HG03103 (cell line): ENCODE results near the gene APEX1.
A peak's percentile ranks its signal among the peaks of the same experiment; 100 is the strongest.

Experiments used
- ATAC-seq: cut with Tn5 transposase; IDR thresholded peaks from one replicate; pipeline ENCODE4 v1.9.1; 2021; ENCODE audit warnings: low read depth; ENCODE audit not compliant: unreplicated experiment

The APEX1 gene

DNA sequence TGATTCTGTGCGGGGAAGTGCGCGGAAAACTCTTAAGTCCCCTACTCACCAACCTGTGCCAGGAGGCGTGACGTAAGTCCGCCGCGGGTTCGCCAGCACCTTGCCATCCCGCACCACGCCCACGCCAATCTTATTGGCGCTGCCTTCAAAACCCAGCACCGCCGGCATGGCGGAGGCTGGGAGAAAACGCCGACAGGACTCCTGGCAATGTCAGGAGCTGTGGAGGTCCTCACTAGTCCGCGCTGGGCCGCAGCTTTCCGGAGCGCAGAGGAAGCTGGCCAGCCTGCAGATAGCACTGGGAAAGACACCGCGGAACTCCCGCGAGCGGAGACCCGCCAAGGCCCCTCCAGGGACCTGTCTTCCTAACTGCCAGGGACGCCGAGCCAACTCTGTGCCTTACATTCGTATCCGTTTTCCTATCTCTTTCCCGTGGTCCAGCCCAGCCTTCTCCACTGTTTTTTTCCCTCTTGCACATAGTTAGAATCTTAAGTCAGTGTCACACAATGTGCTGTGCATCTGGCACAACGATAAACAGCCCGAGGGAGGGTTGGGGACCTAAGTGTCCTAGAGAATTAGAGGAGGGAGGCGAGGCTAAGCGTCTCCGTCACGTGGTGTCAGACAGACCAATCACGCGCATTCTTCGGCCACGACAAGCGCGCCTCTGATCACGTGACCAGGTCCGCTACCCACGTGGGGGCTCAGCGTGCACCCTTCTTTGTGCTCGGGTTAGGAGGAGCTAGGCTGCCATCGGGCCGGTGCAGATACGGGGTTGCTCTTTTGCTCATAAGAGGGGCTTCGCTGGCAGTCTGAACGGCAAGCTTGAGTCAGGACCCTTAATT, at the start of gene APEX1, which contains the start of gene OSGEP:
Gene APEX1 (plus strand): TSS at position 711 of the 839 bp plus-strand sequence. CDS start 420 bp downstream, outside the sequence.
Gene OSGEP (minus strand): TSS at position 297 of the 839 bp plus-strand sequence. CDS start 129 bp downstream, at position 168.
- ATAC-seq = peak; percentile 83

DNA sequence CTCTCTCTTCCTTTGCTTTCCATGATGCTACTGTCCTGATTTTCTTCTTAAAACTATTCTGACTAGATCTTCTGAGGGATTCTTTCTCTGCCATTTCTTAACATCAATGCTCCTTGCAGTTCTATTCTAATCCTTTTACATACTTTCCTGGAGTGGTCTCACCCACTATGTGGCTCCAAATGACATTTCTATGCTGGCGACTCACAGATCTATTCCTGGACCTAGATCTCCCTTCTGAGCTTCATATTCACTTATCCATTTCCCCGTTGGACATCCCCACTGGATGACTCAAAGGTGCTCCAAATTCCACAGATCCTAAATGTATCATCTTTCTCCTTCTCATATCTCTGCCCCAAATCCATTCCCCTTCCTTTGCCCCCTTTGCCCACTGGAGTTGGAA, 45.8 kb upstream of the APEX1 start:
- no peak for ATAC-seq

DNA sequence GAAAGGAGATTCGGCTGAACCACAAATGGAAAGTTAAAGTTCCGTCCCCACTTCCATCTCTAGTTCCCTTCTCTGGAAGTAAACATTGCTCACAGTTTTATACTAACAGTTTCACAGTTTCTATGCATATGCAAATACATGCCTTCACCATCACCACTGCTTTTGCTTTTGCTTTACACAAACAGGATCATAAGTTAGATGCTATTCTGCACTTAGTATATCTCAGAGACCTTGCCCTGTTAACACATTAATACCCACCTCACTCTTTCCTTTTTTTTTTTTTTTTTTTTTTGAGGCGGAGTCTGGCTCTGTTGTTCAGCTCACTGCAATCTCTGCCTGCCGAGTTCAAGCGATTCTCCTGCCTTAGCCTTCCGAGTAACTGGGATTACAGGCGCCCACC, 42.6 kb upstream of the APEX1 start:
- peak; percentile 35 for ATAC-seq

DNA sequence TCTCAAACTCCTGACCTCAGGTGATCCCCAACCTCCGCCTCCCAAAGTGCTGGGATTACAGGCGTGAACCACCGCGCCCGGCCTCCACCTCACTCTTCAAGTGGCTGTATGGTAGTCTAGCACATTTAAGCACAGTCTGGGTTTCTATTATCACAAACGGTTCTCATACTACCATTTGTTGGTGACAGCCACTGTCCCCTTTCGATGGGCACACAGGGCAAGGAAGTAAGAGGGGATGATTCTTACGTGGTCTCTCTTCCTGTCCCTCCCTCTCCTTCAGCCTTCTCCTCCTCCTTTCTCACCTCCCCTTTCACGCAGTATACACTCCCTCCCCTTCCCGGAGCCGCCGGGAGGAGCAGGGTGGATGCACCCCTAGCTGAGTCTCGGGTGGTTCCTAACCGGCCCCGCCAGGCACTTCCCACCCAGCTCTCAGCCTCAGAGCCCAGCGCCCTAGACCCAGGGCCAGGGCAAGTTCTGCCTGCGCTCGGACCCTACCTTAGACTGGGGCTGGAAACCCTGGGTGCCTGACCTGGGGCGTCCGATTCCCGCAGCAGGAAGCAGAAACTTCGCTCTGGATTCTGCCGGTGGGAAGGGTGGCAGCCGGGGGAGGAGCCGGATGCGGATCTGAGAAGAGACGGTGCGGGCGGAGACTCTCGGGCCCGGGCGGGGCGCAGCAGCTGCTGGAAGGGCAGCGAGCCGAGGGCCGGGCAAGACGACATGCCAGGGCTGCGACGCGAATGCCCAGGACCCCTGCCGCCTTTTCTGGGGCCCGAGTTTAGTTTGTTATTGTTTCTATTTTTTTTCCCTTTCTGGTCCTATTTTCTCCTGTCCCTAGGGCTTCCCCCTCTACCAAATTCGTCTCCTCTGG, 41.9 kb upstream of the APEX1 start, which contains the start of gene TEP1:
Gene TEP1 (minus strand): TSS at position 626 of the 868 bp plus-strand sequence. CDS start 5,062 bp downstream, outside the sequence.
- ATAC-seq = peak; percentile 58

DNA sequence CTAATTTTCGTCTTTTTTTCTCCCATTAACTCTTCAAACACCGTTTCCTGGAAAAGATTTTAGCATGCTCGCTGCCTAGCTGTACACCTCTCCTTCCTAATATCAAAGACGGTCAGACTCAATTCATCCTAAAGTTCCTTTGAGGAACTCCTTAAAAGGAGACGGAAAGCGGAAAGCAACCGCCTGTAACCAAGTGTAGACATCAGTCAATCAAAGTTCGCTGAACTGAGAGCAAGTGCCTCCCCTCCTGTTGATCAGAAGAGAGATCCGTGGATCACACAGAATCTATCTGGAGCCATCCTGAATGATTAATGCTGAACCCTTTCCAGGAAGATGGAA, 41.3 kb upstream of the APEX1 start:
- ATAC-seq = no peak

DNA sequence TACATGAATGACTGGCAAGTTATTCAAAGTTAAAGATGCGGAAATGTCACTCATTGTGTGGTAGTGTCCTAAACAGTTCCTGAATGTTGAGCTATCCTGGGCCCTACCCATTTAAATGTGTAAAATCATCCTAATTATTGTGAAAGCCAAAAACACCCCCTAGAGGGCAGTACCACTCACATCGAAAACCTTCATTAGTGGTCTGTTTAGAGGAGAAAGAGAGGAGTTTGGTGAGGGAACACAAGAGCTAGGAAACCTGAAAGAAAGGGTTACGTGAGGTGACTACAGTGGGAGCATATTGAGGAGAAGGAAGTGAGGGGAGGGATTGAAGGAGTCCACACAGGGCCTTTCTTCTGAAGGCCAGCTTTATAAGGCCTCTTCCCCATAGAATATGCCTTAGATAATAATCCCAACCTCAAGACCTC, 39.2 kb upstream of the APEX1 start:
- no peak for ATAC-seq

DNA sequence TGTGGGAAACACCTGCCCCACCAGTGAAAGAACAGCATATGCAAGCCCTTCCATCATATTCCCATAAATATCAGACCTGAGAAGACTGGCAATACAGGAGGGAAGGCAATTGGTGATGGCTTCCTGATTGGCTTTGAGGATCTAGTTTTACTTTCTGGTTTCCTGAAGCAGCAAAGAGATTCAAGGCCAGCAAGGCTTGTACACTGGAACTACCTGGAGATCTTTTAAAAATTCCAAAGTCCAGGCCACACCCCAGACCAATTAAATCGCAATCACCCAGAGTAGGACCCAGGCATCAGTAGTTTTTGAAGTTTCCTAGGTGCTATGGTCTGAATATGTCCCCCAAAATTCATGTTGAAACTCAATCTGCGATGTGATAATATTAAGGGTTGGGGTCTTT, 38.8 kb upstream of the APEX1 start:
- no peak for ATAC-seq

DNA sequence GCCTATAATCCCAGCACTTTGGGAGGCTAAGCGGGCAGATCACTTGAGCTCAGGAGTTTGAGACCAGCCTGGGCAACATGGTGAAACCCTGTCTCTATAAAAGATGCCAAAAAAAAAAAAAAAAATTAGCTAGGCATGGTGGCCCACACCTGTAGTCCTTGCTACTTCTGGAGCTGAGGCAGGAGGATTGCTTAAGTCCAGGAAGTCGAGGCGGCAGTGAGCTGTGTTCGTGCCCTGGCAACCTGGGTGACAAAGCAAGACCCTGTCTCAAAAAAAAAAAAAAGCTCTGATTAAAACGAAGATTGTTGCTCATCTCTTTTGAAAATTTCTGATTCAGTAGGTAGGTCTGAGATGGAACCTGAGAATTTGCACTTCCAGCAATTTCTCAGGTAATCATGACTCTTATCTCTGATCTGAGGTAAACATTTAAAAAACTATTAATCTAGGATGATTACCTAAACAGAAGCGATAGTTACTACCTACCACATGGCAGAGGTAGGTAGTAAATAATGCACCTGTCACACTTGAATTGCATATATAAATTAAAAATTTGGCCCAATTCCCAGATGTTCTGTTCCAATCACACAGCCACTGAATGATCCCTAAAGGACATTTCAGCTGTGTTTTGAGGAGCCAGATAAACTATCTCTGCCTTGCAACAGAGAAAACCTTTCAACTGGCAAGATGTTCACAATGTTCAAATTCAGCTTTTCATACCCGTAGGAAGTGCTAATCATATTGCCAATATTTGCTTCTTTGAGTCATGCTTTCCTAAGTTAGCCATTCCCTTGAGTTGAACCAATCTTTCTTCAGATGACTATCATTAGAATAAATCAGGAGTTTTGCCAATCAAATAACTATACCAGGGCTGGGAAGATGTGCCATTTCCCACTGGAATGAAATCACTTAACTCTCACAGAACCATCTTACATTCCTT, 37.5 kb upstream of the APEX1 start:
- ATAC-seq = no peak

DNA sequence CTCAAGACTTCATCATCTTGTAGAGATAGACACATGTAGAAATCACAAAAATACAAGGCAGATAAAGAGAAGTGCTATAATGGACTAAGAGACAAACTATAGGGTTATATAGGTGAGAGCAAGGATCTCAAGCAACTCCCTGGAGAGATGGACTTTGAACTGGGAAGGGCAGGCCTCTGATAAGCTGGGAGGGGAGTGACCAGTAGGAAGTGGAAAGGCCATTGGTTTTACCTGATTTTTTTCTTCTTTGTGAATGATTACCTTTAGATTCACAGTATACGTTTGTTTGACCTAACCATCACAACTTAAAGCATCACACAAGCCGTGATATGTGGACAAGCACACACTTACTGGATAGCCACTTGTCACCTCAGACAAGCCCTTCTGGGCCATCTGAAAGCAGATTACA, 36.5 kb upstream of the APEX1 start:
- ATAC-seq = no peak

DNA sequence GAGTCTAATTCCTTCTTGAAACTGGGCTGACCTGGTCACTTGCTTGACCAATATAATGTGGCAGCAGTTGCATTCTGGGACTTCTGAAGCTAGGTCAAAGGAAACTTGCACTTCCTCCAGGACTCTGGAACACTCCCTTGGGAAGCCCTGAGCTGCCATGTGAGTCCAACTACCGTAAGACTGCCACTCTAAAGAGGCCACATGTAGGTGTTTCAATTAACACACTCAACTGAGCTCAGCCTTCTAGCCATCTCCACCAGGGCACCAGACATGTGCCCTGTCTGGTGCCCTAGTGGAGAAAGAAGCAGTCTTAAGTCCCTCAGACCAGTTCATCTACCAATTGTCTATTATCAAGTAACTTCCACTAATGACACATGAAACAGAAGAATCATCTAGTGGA, 35.6 kb upstream of the APEX1 start:
- ATAC-seq = no peak

DNA sequence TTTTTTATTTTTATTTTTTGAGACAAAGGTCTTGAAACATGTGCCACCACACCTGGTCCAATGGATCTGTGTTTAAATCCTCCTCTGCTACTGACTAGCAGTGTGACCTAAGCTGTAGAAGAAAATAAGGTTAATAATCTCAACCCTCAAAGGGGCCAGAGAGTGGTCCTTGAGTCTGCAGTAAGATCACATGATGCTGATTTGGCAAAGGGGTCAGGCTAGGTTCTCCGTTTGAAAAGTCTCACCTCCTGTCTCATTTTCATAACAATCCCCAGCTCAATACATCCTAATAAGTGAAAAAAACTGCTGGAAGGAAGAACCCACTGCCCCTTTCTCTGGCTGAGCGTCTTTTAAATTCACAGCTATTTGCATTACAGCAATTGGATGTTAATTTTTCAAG, 33.8 kb upstream of the APEX1 start:
- no peak for ATAC-seq

DNA sequence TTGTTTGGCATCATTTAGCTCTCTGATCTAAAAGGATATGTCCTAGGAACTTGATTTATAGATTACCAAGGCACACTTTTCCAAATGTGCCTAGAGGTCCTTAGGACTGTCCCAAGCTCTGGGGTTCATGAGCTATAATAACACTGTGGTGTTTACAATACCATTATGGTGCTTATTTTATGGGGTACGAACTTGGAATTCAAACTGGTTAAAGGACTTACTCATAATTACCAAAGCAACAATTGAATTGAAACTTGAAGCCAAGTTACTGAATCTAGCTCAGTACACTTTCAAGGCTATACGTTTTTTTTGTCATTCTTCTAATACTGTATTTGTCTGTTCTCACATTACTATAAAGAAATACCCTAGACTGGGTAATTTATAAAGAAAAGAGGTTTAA, 32.1 kb upstream of the APEX1 start:
- ATAC-seq = no peak

DNA sequence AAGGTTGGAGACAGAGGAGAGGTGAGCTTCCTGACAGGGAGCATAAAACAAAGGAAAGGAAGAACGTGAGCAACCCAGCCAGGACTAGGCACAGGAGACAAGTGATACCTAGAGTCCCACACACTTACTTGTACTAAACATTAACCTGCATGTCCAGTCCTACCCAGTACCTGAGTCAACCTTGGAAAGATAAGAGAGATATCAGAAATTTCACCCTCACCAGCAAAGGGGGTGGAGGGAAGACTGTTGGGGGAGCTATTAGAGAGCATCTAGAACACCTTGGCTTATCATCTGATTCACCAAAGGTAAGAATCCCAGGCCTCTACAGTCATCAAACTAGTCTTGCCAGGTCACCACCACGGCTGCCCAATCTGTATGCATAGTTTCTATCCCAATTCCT, 30.2 kb upstream of the APEX1 start:
- no peak for ATAC-seq

DNA sequence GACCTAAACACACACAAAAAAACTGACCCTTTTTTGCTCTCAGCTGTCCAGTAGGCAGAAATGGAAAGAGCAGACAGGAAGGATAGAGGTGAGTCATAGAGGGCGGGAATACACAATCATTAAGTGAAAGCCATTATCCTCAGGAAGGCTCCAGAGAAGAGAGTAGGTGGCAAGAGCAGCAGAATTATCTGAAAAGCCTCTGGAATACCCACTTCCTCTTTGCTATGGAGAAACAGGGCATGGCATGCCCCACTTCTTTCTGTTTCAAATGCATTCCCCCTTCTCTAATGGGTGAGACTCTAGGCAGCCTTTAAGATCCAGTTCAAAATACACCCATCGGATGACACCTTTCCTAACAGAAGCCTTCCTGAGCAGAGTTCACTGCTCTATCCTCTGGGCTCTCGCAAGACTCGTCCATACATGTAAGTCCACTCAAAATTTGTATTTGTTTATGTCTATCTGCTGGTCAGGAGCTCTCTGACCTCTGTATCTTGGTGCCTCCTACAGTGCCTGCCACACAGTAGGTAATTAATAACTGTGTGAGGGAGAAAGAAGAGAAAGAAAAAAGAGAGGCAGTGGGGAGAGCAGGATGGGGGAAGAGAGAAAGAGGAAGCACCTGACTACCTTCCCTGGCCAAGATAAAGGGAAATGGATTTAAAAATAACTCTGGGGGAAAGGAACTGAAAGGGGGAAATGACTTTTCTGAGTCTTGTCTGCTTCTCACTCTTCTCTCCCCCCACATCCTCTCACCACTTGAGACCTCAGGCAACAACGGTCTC, 27.6 kb upstream of the APEX1 start:
- peak; percentile 86 for ATAC-seq

DNA sequence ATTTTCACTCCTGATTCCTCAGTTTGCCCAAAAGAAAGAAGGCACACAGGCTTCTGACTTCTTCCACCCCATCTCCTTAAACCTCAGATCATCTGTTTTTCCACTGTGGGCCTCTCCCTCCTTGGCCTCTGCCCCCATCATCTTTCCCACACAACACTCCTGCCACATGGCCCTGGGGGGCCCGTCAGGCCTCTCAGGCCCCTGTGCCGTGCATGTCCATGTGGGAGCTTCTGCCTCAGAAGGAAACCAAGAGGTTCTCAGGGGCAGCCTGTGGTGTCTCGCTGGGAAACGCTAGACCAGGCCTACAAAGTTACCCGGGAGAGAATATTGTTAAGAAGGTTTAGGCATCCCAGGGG, 27.0 kb upstream of the APEX1 start:
- peak; percentile 18 for ATAC-seq

DNA sequence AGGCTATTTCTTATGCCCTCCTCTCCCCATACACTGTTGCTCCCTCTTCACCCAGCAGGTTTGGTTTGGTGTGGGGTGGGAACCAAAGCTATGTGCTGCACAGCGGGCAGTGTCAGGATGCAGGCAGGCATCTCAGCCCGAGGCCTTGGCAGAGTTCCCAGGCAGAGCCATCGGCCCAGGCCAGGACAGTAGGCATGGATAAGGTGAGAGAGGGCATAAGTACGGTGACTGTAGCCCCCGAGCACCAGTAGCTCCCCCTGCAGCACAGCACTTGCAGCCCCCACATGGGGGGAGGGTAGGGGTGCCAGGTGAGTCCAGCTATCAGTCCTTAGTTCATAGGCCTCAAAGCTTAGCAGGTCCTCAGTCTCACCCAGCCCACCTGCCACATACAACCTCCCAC, 26.2 kb upstream of the APEX1 start:
- no peak for ATAC-seq

DNA sequence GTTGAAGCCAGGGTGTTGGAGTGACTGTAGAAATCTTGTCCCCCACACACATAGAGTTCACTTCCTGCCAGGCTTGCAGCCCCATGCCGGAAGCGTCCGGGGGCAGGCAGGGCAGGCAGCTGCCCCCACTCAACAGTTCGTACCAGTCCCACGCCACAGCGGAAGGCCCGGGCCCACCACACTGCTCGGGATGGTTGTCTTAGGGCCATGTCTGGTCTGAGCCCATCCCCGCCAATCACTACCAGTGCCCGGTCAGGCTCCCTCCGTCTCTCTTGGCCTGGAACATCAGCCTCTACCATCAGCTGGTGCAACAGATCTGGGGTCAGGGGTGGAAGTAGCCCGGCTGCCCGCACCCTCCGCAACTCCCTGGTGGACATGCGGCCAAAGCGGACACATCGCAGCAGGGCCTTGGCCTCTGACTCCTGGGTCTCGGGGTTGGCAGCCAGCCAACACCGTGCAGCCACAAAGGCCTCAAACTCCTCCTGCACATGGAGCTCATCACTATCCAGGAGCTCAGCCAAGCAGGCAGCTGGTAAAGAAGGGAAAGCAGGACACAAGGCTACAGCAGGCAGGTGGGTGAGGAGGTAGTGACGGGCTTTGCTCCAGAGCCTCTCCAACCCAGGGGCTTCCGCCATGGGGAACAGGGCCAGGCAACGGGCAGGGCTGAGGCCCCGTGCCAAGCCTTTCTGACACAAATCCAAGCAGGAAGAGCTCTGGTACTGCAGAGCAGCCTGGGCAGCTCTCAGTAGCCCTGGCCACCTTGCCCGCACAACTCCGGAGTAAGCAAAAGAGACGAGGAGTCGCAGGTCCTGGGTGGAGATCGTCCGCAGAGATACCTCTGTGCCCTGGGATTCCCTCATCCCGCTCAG, 25.0 kb upstream of the APEX1 start:
- ATAC-seq = no peak

DNA sequence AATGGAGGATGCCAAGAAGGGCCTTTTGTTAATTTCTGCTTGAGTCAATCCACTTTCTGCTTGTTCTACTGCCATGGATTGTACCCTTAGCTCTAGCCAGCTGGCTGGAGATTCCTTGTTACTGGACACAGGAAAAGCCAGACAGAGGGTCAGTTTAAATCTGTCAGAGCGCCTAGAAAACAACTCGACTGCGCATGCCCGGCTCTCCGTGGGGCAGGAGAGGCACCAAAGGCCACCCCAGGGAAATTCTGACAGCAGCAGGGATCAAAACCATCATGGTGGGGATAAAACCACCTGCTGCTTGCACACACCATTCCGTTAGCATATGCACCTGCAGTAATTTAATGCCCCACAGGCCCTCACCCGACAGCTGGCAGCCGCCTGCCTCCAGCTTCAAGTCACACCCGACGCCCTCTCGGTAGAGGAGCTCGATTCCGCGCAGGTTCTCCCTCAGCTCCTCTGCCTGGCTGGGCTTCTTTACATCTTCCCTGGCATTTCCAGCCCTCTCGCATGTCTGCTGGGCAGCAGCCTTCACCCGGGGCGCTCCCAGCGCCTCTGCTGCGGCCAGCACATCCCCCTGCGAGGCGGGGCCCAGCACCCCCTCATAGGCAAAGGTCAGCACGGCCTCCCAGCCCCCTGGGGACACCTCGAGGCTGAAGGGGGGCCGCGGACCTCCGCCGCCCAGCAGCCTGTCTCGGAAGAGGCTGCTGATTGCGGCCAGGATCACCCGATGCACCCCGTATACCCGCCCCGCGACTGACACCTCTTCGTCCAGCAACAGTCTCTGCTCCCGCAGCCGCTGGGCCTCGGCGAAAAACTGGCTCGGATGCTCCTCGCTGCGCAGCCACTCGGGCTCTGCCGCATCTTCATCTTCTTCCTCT, 20.1 kb upstream of the APEX1 start:
- ATAC-seq = no peak
